H9 (cell line): ENCODE data around the gene ASTL. TPM values are rescaled to one million over a fixed set of nuclear protein-coding genes. Genes with fewer than 3 reads are reported as not detected.

Source experiments
- DNase-seq: peaks from one replicate; pipeline ENCODE4 v3.0.0-alpha.2; 2017
- H2AFZ ChIP-seq: one replicate; pipeline ENCODE4 v1.6.1; 2013; ENCODE audit warnings: mild to moderate bottlenecking, low read length, control low read depth, moderate library complexity
- H2AK5ac ChIP-seq: 2 replicates; pipeline ENCODE4 v1.6.1; 2013; ENCODE audit warnings: low read length, control low read depth, mixed read lengths; ENCODE audit not compliant: insufficient read length
- H2BK120ac ChIP-seq: one replicate; pipeline ENCODE4 v1.6.1; 2013; ENCODE audit warnings: low read depth, mild to moderate bottlenecking, low read length, control low read depth, inconsistent platforms; ENCODE audit not compliant: poor library complexity, severe bottlenecking
- H2BK12ac ChIP-seq: 2 replicates; pipeline ENCODE4 v1.6.1; 2013; ENCODE audit warnings: low read length, control low read depth, mixed read lengths, low read depth; ENCODE audit not compliant: insufficient read length
- H2BK15ac ChIP-seq: 2 replicates; pipeline ENCODE4 v1.6.1; 2013; ENCODE audit warnings: low read depth, low read length, control low read depth
- H2BK20ac ChIP-seq: one replicate; pipeline ENCODE4 v1.6.1; 2013; ENCODE audit warnings: low read depth, mild to moderate bottlenecking, low read length, control low read depth, inconsistent platforms; ENCODE audit not compliant: poor library complexity, severe bottlenecking
- H2BK5ac ChIP-seq: 2 replicates; pipeline ENCODE4 v1.6.1; 2013; ENCODE audit warnings: low read length, control low read depth, mixed read lengths; ENCODE audit not compliant: insufficient read length
- H3K14ac ChIP-seq: 2 replicates; pipeline ENCODE4 v1.6.1; 2013; ENCODE audit warnings: low read length, control low read depth; ENCODE audit not compliant: insufficient read depth
- H3K18ac ChIP-seq: 2 replicates; pipeline ENCODE4 v1.6.1; 2013; ENCODE audit warnings: low read depth, mild to moderate bottlenecking, mixed read lengths, low read length, control low read depth; ENCODE audit not compliant: insufficient read length
- H3K23ac ChIP-seq: 2 replicates; pipeline ENCODE4 v1.6.1; 2013; ENCODE audit warnings: low read length, control low read depth, mixed read lengths, low read depth; ENCODE audit not compliant: insufficient read length
- H3K23me2 ChIP-seq: 2 replicates; pipeline ENCODE4 v1.6.1; 2013; ENCODE audit warnings: low read depth, mild to moderate bottlenecking, mixed read lengths, low read length, control low read depth; ENCODE audit not compliant: insufficient read length, poor library complexity, severe bottlenecking
- H3K27ac ChIP-seq: 2 replicates; pipeline ENCODE4 v1.5.1; 2013; ENCODE audit warnings: low read length, control low read depth, mixed read lengths, low read depth; ENCODE audit not compliant: insufficient read length
- H3K27me3 ChIP-seq: 2 replicates; pipeline ENCODE4 v1.6.1; 2013; ENCODE audit warnings: low read length, control low read depth, inconsistent platforms; ENCODE audit not compliant: insufficient read depth
- H3K4ac ChIP-seq: 2 replicates; pipeline ENCODE4 v1.6.1; 2013; ENCODE audit warnings: low read depth, mild to moderate bottlenecking, control low read depth, inconsistent platforms, low read length, moderate library complexity
- H3K4me1 ChIP-seq: 2 replicates; pipeline ENCODE4 v1.6.1; 2013; ENCODE audit warnings: low read length, control low read depth, inconsistent platforms; ENCODE audit not compliant: insufficient read depth
- H3K4me2 ChIP-seq: 2 replicates; pipeline ENCODE4 v1.6.1; 2013; ENCODE audit warnings: low read length, control low read depth, mixed read lengths; ENCODE audit not compliant: insufficient read length, insufficient read depth
- H3K56ac ChIP-seq: 2 replicates; pipeline ENCODE4 v1.6.1; 2013; ENCODE audit warnings: low read depth, mild to moderate bottlenecking, mixed read lengths, low read length, control low read depth; ENCODE audit not compliant: insufficient read length
- H3K79me1 ChIP-seq: 2 replicates; pipeline ENCODE4 v1.6.1; 2013; ENCODE audit warnings: low read depth, mild to moderate bottlenecking, moderate library complexity, low read length, control low read depth, inconsistent platforms; ENCODE audit not compliant: insufficient read depth, poor library complexity, severe bottlenecking
- H3K79me2 ChIP-seq: 2 replicates; pipeline ENCODE4 v1.6.1; 2013; ENCODE audit warnings: low read length, control low read depth, inconsistent platforms; ENCODE audit not compliant: insufficient read depth
- H3K9ac ChIP-seq: 2 replicates; pipeline ENCODE4 v1.6.1; 2013; ENCODE audit warnings: low read length, control low read depth, mixed read lengths; ENCODE audit not compliant: insufficient read length; ENCODE audit errors: extremely low read depth
- H3K9me3 ChIP-seq: one replicate; pipeline ENCODE4 v1.6.1; 2013; ENCODE audit warnings: low read depth, low read length, inconsistent platforms; ENCODE audit not compliant: control insufficient read depth
- H3T11ph ChIP-seq: one replicate; pipeline ENCODE4 v1.6.1; 2013; ENCODE audit warnings: mild to moderate bottlenecking, low read length, control low read depth, inconsistent platforms
- H4K20me1 ChIP-seq: one replicate; pipeline ENCODE4 v1.6.1; 2013; ENCODE audit not compliant: control insufficient read depth, insufficient read length, insufficient read depth
- H4K5ac ChIP-seq: 2 replicates; pipeline ENCODE4 v1.6.1; 2013; ENCODE audit warnings: low read depth, mild to moderate bottlenecking, mixed read lengths, low read length, control low read depth; ENCODE audit not compliant: insufficient read length
- H4K8ac ChIP-seq: replicated peaks from 2 replicates; pipeline ENCODE4 v1.6.1; 2013; ENCODE audit warnings: low read length, control low read depth, mixed read lengths, low read depth; ENCODE audit not compliant: insufficient read length
- H4K91ac ChIP-seq: 2 replicates; pipeline ENCODE4 v1.6.1; 2013; ENCODE audit warnings: low read depth, mild to moderate bottlenecking, moderate library complexity, mixed read lengths, low read length, control low read depth; ENCODE audit not compliant: insufficient read length
- H3K27ac Mint-ChIP-seq, 3 experiments: 2 replicates in 2 of 3; 3 replicates in 1 of 3; pipeline ENCODE4 v1.8.0; 2020 to 2021; ENCODE audit warnings: mixed read lengths in 3 of 3, mild to moderate bottlenecking in 1 of 3, moderate library complexity in 1 of 3
- H3K27me3 Mint-ChIP-seq: 2 replicates; pipeline ENCODE4 v1.8.0; 2021; ENCODE audit warnings: low read depth, mild to moderate bottlenecking, moderate library complexity, mixed read lengths
- H3K36me3 Mint-ChIP-seq, 3 experiments: 2 replicates in 2 of 3; 3 replicates in 1 of 3; pipeline ENCODE4 v1.8.0; 2020 to 2021; ENCODE audit warnings: low read depth in 3 of 3, mixed read lengths in 3 of 3; ENCODE audit not compliant: insufficient read depth in 1 of 3
- H3K4me1 Mint-ChIP-seq, 2 experiments: 2 replicates each; pipeline ENCODE4 v1.8.0; 2020; ENCODE audit warnings: mixed read lengths in 2 of 2
- H3K4me3 Mint-ChIP-seq, 2 experiments: 2 replicates in 1 of 2; 3 replicates in 1 of 2; pipeline ENCODE4 v1.8.0; 2020 to 2021; ENCODE audit warnings: mild to moderate bottlenecking in 2 of 2, mixed read lengths in 2 of 2, moderate library complexity in 1 of 2
- H3K9me3 Mint-ChIP-seq, 2 experiments: 2 replicates in 1 of 2; 3 replicates in 1 of 2; pipeline ENCODE4 v1.8.0; 2020; ENCODE audit warnings: mild to moderate bottlenecking in 2 of 2, mixed read lengths in 2 of 2, moderate library complexity in 1 of 2
- CTCF ChIP-seq: fragments of 200-600 bp; sonication (generic); conservative IDR thresholded peaks from 3 replicates; pipeline ENCODE4 v1.8.0; 2021; ENCODE audit warnings: antibody characterized with exemption, mild to moderate bottlenecking
- WGBS: extraction: QIAGEN DNeasy Blood & Tissue Kit; methylation state at CpG from one replicate; pipeline ENCODE4 v1.1.7; 2013; ENCODE audit warnings: missing lambda C conversion rate, low lambda C conversion rate, mixed read lengths; ENCODE audit not compliant: insufficient read length; ENCODE audit errors: extremely low coverage; 5-methylcytosine and 5-hydroxymethylcytosine counted together
- total RNA-seq: library from RNA; stranded (reverse); gene quantifications from 2 replicates; pipeline ENCODE4 v1.2.1, GENCODE V29; 2021

The ASTL gene
- total RNA-seq, 1 experiment from 2014 or later, result 0.81 TPM

GRCh38 chr2:96144481-96145035 is 6.3 kb upstream of the ASTL start:
- no peaks in the 10 kb centered on the region for H3K9me3 Mint-ChIP-seq
- WGBS, result no CpG with 5 or more reads among the region's 35 CpGs
- H2BK12ac ChIP-seq, result no peak overlapping the region
- H4K5ac ChIP-seq, result no peak overlapping the region
- no peaks in the 10 kb centered on the region for H3K79me2 ChIP-seq
- no peak overlapping the region for H3K4ac ChIP-seq
- H3K9ac ChIP-seq, result no peak overlapping the region
- no peak overlapping the region for H2AK5ac ChIP-seq
- no peak overlapping the region for H3K23ac ChIP-seq
- no peaks in the 10 kb centered on the region; the same call in 1 of the 2 replicates for H3K27me3 ChIP-seq
- H2BK15ac ChIP-seq, result no peak overlapping the region
- no peaks in the 10 kb centered on the region for H3K79me1 ChIP-seq
- H3K4me2 ChIP-seq, result peak overlapping the region; percentile 45
- H2AFZ ChIP-seq, result no peak overlapping the region
- H3K27me3 Mint-ChIP-seq, result peaks cover 40% of the 10 kb centered on the region
- H3K27ac ChIP-seq, result no peak overlapping the region
- no peak for TF ChIP-seq CTCF
- H3K56ac ChIP-seq, result no peak overlapping the region
- peak overlapping the region; percentile 52 for H3K18ac ChIP-seq
- H4K91ac ChIP-seq, result no peak overlapping the region
- no peaks in the 10 kb centered on the region; the same call in 1 of the 2 replicates for H3K4me1 ChIP-seq
- peak overlapping the region; percentile 83 to 88 for H3K4me3 Mint-ChIP-seq
- H3K27ac Mint-ChIP-seq, result no peak overlapping the region; a peak in 1 of 7 replicates
- H2BK5ac ChIP-seq, result no peak overlapping the region
- no peaks in the 10 kb centered on the region for H4K20me1 ChIP-seq
- H3K4me1 Mint-ChIP-seq, result peaks cover 20 to 41% of the 10 kb centered on the region in 2 experiments
- DNase-seq, result peak; percentile 52
- no peak overlapping the region for H2BK20ac ChIP-seq
- no peak overlapping the region for H4K8ac ChIP-seq
- no peak overlapping the region for H3T11ph ChIP-seq
- H3K36me3 Mint-ChIP-seq, result peaks cover 0 to 18% (median 0%) of the 10 kb centered on the region in 3 experiments; a peak in 2 of 7 replicates
- peaks cover 6% of the 10 kb centered on the region for H3K23me2 ChIP-seq
- H2BK120ac ChIP-seq, result no peak overlapping the region
- no peaks in the 10 kb centered on the region for H3K9me3 ChIP-seq
- peak overlapping the region; percentile 86 for H3K14ac ChIP-seq
